Dendritic cell treated with granulocyte-macrophage colony-stimulating factor and Interleukin-4, amounts not matched to agents 40 ng/mL and 50 ng/mL, for 4 days (primary cell): Measurements from ENCODE around the gene BRD1.
"Not testable (repeated sequence)": the region's sequence is repeated elsewhere in the genome, so short reads cannot be mapped to it uniquely, and the experiment has no call there.

Experiments
- H3K27ac Mint-ChIP-seq: one replicate; pipeline ENCODE4 v1.8.0; 2022; ENCODE audit warnings: mild to moderate bottlenecking, mixed read lengths
- H3K27me3 Mint-ChIP-seq: one replicate; pipeline ENCODE4 v1.8.0; 2022; ENCODE audit warnings: mild to moderate bottlenecking, mixed read lengths
- H3K36me3 Mint-ChIP-seq: one replicate; pipeline ENCODE4 v1.8.0; 2022; ENCODE audit warnings: low read depth, mixed read lengths
- H3K4me1 Mint-ChIP-seq: one replicate; pipeline ENCODE4 v1.8.0; 2022; ENCODE audit warnings: low read depth, mixed read lengths
- H3K4me3 Mint-ChIP-seq: one replicate; pipeline ENCODE4 v1.8.0; 2022; ENCODE audit warnings: mild to moderate bottlenecking, moderate library complexity, mixed read lengths
- H3K9me3 Mint-ChIP-seq: one replicate; pipeline ENCODE4 v1.8.0; 2022; ENCODE audit warnings: mixed read lengths
- intact Hi-C: fragments of 100-400 bp; cut with micrococcal nuclease; formaldehyde crosslinking; loops from one replicate; pipeline ENCODE4 v1.15.0; 2022

BRD1 gene

DNA sequence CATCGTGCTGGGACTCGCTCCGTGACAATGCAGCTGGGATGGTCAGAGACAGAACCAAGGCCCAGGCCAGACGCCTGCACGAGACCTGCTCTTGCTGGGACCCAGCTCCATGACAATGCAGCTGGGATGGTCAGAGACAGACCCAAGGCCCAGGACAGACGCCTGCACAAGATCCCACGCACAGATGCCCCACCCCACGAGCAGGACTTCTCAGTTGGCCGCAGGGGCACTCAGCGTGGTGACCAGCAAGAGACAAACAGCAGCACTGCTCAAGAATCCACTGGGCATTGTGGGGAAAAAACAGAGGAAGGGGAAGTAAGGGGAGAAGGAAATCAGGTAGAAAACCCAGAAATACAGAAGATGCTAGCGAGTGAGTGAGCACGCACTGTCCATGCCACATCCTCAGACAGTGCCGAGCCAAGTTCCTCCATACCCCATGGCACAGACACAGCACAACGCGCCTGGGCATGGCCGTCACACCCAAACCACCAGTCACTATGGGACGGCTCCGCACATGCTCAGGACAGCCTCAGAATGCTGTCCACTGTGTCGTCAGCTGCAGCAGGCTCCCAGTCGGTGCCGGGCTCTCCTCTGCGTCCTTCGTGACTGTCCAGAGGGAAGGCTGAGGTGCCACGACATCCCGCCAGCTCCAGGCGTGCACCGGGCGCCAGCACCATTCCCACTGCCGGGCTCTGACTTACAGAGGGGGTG lies 44.5 kb downstream of the BRD1 start:
- H3K27me3 Mint-ChIP-seq, result no peaks in the 10 kb centered on the region
- intact Hi-C loops, result no loop called here

DNA sequence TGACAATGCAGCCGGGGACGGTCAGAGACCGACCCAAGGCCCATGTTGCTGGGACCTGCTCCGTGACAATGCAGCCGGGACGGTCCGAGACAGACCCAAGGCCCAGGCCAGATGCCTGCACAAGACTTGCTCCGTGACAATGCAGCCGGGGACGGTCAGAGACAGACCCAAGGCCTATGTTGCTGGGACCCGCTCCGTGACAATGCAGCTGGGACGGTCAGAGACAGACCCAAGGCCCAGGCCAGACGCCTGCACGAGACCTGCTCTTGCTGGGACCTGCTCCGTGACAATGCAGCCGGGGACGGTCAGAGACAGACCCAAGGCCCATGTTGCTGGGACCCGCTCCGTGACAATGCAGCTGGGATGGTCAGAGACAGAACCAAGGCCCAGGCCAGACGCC lies 45.8 kb downstream of the BRD1 start:
- H3K9me3 Mint-ChIP-seq, H3K27me3 Mint-ChIP-seq, intact Hi-C loops, H3K4me3 Mint-ChIP-seq, H3K27ac Mint-ChIP-seq: not testable (repeated sequence)
- Mint-ChIP-seq H3K36me3 (peaks cover 99% of the 10 kb centered on the region), H3K4me1 (peaks cover 15% of the 10 kb centered on the region)

More for the DNA sequence above, 44.5 kb downstream of the BRD1 start:
- no peaks in the 10 kb centered on the region for H3K9me3 Mint-ChIP-seq
- peaks cover 20% of the 10 kb centered on the region for H3K4me1 Mint-ChIP-seq
- no peak overlapping the region for H3K27ac Mint-ChIP-seq
- peaks cover 99% of the 10 kb centered on the region for H3K36me3 Mint-ChIP-seq
- H3K4me3 Mint-ChIP-seq, result no peak overlapping the region

GRCh38 chr22:49781289-49781782 lies 46.3 kb downstream of the BRD1 start:
- peaks cover 99% of the 10 kb centered on the region for H3K36me3 Mint-ChIP-seq
- H3K27ac Mint-ChIP-seq, result no peak overlapping the region
- no peaks in the 10 kb centered on the region for H3K9me3 Mint-ChIP-seq
- peaks cover 15% of the 10 kb centered on the region for H3K4me1 Mint-ChIP-seq
- H3K4me3 Mint-ChIP-seq, result no peak overlapping the region
- intact Hi-C loops, result no loop called here
- no peaks in the 10 kb centered on the region for H3K27me3 Mint-ChIP-seq

GRCh38 chr22:49780698-49781288 lies 46.9 kb downstream of the BRD1 start:
- no peak overlapping the region for H3K4me3 Mint-ChIP-seq
- H3K9me3 Mint-ChIP-seq, result no peaks in the 10 kb centered on the region
- H3K27ac Mint-ChIP-seq, result peak overlapping the region; percentile 34
- intact Hi-C loops, result no loop called here
- no peaks in the 10 kb centered on the region for H3K27me3 Mint-ChIP-seq
- H3K4me1 Mint-ChIP-seq, result peaks cover 15% of the 10 kb centered on the region
- H3K36me3 Mint-ChIP-seq, result peaks cover 99% of the 10 kb centered on the region

- Mint-ChIP-seq H3K36me3 (peaks cover 99% of the 10 kb centered on the region), H3K27ac (peak overlapping the region; percentile 34), H3K27me3 (no peaks in the 10 kb centered on the region), H3K4me3 (no peak overlapping the region), H3K9me3 (no peaks in the 10 kb centered on the region), H3K4me1 (peaks cover 15% of the 10 kb centered on the region)
- intact Hi-C loops, result no loop called here
These were observed 47.6 kb downstream of the BRD1 start for GRCh38 chr22:49779853-49780697.

GRCh38 chr22:49779211-49779610 lies 48.5 kb downstream of the BRD1 start:
- Mint-ChIP-seq H3K9me3 (no peaks in the 10 kb centered on the region), H3K27me3 (no peaks in the 10 kb centered on the region), H3K36me3 (peaks cover 99% of the 10 kb centered on the region), H3K4me1 (peaks cover 15% of the 10 kb centered on the region), H3K4me3 (no peak overlapping the region), H3K27ac (no peak overlapping the region)
- intact Hi-C loops, result no loop called here

- H3K27ac Mint-ChIP-seq, result no peak overlapping the region
- H3K4me3 Mint-ChIP-seq, result no peak overlapping the region
- intact Hi-C loops, result no loop called here
- peaks cover 15% of the 10 kb centered on the region for H3K4me1 Mint-ChIP-seq
- H3K36me3 Mint-ChIP-seq, result peaks cover 98% of the 10 kb centered on the region
- peaks cover 2% of the 10 kb centered on the region for H3K27me3 Mint-ChIP-seq
- no peaks in the 10 kb centered on the region for H3K9me3 Mint-ChIP-seq
These were observed 50.0 kb downstream of the BRD1 start for GRCh38 chr22:49777569-49778249.

DNA sequence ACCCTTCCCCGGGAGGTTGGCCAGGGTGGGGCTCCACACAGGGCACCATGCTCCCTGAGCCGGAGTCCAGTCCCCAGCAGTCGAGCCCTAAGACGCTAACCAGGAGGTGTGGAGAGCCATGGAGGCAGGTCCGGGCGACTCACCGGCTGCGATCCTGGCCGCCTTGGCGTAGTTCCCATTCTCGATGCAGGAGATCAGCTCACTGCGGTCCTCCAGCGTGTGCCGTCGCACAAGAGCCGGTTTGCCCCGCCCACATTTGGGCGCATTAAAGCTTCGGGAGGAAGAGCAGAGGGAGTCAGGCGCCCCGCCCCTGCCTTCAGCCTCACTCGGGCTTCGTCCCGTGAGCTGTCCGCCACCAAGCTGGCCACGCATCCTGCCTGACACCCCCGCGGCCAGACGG lies 50.8 kb downstream of the BRD1 start:
- peak overlapping the region; percentile 59 for H3K27ac Mint-ChIP-seq
- peaks cover 98% of the 10 kb centered on the region for H3K36me3 Mint-ChIP-seq
- intact Hi-C loops, result no loop called here
- H3K4me3 Mint-ChIP-seq, result no peak overlapping the region
- H3K27me3 Mint-ChIP-seq, result peaks cover 10% of the 10 kb centered on the region
- H3K9me3 Mint-ChIP-seq, result no peaks in the 10 kb centered on the region
- H3K4me1 Mint-ChIP-seq, result peaks cover 15% of the 10 kb centered on the region

- Mint-ChIP-seq H3K27me3 (peaks cover 16% of the 10 kb centered on the region), H3K9me3 (no peaks in the 10 kb centered on the region), H3K4me1 (peaks cover 12% of the 10 kb centered on the region), H3K4me3 (no peak overlapping the region), H3K36me3 (peaks cover 97% of the 10 kb centered on the region), H3K27ac (no peak overlapping the region)
- intact Hi-C loops, result no loop called here
These were observed 51.7 kb downstream of the BRD1 start for GRCh38 chr22:49775867-49776511.

DNA sequence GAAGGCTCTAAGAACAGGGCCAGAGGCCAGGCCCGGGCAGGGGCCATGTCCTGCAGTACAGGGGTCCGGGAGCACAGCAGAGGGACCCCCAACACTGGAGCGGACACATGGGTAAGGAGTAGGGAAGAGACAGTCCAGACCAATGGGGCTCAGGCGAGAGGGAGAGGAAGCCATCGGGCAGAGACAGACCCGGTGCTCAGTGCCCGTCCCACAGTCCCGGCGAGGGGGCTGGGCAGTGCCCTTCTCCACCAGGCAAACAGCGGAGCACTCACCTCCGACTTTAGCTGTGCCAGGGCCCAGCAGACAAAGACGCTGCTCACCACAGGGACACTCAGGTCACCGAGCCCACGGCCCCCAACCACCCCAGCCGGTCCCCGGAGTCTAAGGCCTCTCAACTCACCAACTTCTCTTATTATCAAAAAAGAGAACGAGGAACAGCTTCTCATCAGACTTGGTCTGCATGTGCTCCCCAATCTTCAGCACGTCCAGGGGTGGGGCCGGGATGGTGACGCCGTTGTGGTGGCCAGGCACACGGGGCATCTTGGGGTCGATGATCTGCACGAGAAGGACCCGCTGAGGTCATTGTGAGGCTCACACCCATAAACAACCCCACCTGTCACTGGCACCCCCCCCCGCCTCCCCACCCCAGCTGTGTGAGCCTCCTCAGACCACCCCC lies 52.3 kb downstream of the BRD1 start:
- H3K27ac Mint-ChIP-seq, result no peak overlapping the region
- H3K9me3 Mint-ChIP-seq, result no peaks in the 10 kb centered on the region
- H3K4me3 Mint-ChIP-seq, result no peak overlapping the region
- H3K27me3 Mint-ChIP-seq, result peaks cover 16% of the 10 kb centered on the region
- peaks cover 92% of the 10 kb centered on the region for H3K36me3 Mint-ChIP-seq
- peaks cover 6% of the 10 kb centered on the region for H3K4me1 Mint-ChIP-seq
- intact Hi-C loops, result no loop called here

DNA sequence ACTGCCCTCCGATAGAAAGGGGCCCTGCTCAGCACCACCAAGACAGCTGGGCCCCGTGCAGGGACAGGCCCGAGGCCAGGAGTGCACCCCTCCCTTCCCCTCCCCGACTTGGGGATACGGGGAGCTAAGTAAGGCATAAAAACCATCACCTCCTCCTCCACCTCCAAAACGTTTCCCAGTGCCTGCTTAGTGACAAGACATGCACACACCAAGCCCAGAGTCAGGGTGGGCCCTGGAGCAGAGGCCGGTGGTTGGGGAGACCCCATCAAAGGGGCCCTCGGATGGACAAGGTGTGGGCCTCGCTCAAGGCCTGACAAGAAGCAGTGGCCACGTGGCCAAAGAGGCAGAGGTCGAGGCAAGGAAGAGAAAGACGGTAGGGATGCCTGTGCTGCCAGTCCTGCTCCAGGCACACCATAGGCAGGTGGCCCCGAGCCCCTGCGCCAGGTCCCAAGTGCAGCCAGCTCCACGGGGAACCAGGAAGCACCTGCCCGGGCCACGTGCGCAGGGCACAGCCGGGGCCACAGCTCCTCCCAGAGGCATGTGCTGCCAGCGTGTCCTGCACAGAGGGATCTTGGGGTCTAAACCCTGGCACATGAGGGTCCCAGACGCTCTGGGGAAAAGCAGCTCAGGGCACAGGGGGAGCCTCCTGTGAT lies 53.0 kb downstream of the BRD1 start:
- Mint-ChIP-seq H3K4me3 (no peak overlapping the region), H3K27ac (no peak overlapping the region), H3K4me1 (no peaks in the 10 kb centered on the region), H3K27me3 (peaks cover 16% of the 10 kb centered on the region), H3K9me3 (no peaks in the 10 kb centered on the region), H3K36me3 (peaks cover 85% of the 10 kb centered on the region)
- intact Hi-C loops, result no loop called here

DNA sequence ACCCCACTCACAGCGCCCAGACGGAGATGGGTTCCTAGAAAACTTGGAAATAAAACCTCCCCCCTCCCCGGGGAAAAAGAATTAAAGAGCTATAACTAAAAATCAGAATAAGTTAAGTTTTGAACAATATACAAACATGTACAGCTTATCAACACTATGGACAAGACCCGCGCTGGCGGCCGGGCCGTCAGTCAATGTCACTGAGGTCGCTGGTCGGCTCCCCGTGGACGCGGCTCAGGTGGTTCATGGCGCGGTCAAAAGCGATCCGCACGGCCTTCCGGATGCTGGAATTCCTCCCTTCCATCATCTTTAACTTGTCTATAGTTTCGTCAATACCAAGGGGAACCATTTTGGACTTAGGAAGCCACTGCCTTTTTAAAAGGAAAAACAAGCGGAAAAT lies 53.6 kb downstream of the BRD1 start:
- intact Hi-C loops, result no loop called here
- no peak overlapping the region for H3K4me3 Mint-ChIP-seq

More for the DNA sequence above, 53.6 kb downstream of the BRD1 start:
- H3K4me1 Mint-ChIP-seq, result no peaks in the 10 kb centered on the region
- H3K27me3 Mint-ChIP-seq, result peaks cover 16% of the 10 kb centered on the region
- peaks cover 80% of the 10 kb centered on the region for H3K36me3 Mint-ChIP-seq
- H3K9me3 Mint-ChIP-seq, result no peaks in the 10 kb centered on the region
- H3K27ac Mint-ChIP-seq, result no peak overlapping the region
